Measurements from ENCODE around the gene CYFIP1.

The CYFIP1 gene

DNA sequence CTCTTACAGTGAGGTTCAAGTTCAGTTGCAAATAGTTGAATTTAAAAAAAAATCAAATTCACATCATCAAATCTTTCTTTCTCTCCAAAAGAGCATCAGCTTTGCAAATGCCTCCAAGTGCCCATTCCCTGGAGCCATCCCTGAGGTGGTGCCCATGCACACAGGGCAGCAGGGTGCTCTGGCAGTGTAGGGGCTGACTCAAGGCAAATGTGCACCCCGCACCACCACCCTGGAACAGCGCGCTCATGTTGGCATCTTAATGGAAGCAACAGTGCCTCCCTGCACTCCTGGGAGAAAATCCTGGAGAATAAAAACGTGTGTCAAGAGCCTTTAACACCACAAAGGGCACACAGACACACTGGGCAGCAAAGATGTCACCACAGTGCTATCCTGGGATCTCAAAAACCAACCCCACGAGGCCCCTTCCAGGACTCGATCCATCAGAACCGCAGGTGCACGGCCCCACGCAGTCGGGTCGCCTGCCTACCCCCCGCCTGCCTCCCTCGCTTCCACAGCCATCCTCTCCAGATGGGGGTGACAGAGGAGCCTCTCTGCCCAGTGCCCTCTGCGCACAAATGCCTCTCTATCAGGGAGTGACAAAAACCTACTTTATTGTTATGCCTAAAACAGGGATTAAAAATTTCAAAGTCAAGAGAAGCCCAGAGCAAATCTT, 90.9 kb downstream of the CYFIP1 start:
- H3K4me1 ChIP-seq: no peaks in the 10 kb centered on the region
- H3K27ac ChIP-seq: no peak overlapping the region
- no peaks in the 10 kb centered on the region for H3K27me3 ChIP-seq (ENCODE audit: control insufficient read depth, insufficient read depth, low read length)
- H3K79me2 ChIP-seq: no peaks in the 10 kb centered on the region
- no peak overlapping the region for H2AFZ ChIP-seq
- no peak overlapping the region for H3K9ac ChIP-seq
- H3K4me2 ChIP-seq (ENCODE audit: low read length): no peak overlapping the region
- TF ChIP-seq, protein P1, sequence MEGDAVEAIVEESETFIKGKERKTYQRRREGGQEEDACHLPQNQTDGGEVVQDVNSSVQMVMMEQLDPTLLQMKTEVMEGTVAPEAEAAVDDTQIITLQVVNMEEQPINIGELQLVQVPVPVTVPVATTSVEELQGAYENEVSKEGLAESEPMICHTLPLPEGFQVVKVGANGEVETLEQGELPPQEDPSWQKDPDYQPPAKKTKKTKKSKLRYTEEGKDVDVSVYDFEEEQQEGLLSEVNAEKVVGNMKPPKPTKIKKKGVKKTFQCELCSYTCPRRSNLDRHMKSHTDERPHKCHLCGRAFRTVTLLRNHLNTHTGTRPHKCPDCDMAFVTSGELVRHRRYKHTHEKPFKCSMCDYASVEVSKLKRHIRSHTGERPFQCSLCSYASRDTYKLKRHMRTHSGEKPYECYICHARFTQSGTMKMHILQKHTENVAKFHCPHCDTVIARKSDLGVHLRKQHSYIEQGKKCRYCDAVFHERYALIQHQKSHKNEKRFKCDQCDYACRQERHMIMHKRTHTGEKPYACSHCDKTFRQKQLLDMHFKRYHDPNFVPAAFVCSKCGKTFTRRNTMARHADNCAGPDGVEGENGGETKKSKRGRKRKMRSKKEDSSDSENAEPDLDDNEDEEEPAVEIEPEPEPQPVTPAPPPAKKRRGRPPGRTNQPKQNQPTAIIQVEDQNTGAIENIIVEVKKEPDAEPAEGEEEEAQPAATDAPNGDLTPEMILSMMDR (IDR thresholded peaks at IDR 0.05): no peak
- no peaks in the 10 kb centered on the region for H3K36me3 ChIP-seq (ENCODE audit: control insufficient read depth, insufficient read depth, low read length)
- no peak overlapping the region for H3K4me3 ChIP-seq (ENCODE audit: low read depth, low read length)
- H3K9me3 ChIP-seq (ENCODE audit: control insufficient read depth, low read length): no peaks in the 10 kb centered on the region

DNA sequence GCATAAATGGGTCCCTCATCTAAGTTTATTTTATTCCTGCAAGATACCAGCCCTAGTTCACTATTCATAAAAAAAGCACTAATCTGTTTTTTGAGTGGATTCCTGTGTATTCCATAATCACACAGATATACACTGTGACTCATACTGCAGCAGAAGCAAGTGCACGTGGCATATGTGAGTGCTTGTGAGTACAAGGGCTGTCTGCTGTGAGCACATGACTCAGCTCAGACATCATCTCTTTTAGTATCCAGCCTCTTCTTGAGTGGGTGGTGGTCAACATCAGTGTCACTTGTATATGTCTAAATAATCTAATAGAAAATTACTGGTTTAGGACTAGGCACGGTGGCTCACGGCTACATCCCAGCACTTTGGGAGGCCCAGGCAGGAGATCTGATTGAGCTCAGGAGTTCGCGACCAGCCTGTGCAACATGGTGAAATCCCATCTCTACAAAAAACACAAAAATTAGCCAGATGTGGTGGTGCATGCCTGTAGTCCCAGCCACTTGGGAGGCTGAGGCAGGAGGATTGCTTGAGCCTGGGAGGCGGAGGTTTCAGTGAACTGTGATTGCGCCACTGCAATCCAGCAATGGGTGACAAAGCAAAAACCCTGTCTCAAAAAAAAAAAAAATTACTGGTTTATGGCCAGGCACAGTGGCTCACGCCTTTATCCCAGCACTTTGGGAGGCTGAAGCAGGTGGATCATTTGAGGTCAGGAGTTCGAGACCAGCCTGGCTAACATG, 91.9 kb downstream of the CYFIP1 start:
- Histone ChIP-seq H3K4me2 (ENCODE audit: low read length) (no peak overlapping the region), H3K9ac (no peak overlapping the region), H3K36me3 (ENCODE audit: control insufficient read depth, insufficient read depth, low read length) (no peaks in the 10 kb centered on the region), H2AFZ (no peak overlapping the region), H3K27ac (no peak overlapping the region), H3K9me3 (ENCODE audit: control insufficient read depth, low read length) (no peaks in the 10 kb centered on the region), H3K4me1 (no peaks in the 10 kb centered on the region), H3K4me3 (ENCODE audit: low read depth, low read length) (no peak overlapping the region), H3K27me3 (ENCODE audit: control insufficient read depth, insufficient read depth, low read length) (no peaks in the 10 kb centered on the region), H3K79me2 (no peaks in the 10 kb centered on the region)
- TF ChIP-seq, protein P1 (IDR thresholded peaks at IDR 0.05): no peak

DNA sequence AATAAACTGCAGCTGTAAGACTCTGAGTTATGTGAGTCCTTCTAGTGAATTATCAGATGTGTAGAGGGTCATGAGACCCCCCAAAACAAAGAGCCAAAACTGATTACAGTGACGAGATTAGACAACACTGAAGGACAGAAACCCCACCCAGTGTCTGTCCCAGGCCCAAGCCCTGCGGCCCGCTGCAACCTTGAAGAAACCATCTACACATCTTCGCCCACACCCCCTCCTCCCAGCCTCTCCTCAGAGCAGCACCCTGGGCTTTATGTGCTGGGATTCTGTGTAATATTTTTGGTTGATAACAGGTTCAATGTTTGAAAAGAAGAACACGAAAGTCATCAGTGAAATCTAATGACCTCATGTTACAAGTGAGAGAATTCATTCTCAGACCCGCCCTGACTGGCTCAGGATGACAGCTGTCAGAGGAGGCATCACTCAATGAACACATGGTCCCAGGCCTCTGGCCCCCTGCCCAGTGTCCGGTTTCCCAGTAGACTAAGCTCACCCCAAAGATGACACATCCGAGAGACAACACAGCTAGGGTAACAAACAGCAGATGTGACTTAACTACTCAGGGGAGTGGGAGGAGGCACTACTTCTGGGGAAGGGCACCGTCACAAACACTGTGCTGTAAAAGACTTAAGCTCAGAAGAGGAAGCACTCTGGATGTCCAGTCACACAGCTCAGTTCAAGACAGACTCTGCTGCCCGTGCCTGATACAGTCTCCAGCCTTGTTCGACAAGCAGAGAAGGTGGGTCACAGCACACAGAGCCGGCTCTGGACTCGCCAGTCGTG, 92.8 kb downstream of the CYFIP1 start:
- no peaks in the 10 kb centered on the region for H3K36me3 ChIP-seq (ENCODE audit: control insufficient read depth, insufficient read depth, low read length)
- no peaks in the 10 kb centered on the region for H3K79me2 ChIP-seq
- no peaks in the 10 kb centered on the region for H3K27me3 ChIP-seq (ENCODE audit: control insufficient read depth, insufficient read depth, low read length)
- TF ChIP-seq, protein P1 (IDR thresholded peaks at IDR 0.05): no peak
- no peaks in the 10 kb centered on the region for H3K9me3 ChIP-seq (ENCODE audit: control insufficient read depth, low read length)
- no peaks in the 10 kb centered on the region for H3K4me1 ChIP-seq
- H3K4me3 ChIP-seq (ENCODE audit: low read depth, low read length): no peak overlapping the region
- H3K4me2 ChIP-seq (ENCODE audit: low read length): no peak overlapping the region
- H3K9ac ChIP-seq: no peak overlapping the region
- no peak overlapping the region for H2AFZ ChIP-seq
- H3K27ac ChIP-seq: no peak overlapping the region

DNA sequence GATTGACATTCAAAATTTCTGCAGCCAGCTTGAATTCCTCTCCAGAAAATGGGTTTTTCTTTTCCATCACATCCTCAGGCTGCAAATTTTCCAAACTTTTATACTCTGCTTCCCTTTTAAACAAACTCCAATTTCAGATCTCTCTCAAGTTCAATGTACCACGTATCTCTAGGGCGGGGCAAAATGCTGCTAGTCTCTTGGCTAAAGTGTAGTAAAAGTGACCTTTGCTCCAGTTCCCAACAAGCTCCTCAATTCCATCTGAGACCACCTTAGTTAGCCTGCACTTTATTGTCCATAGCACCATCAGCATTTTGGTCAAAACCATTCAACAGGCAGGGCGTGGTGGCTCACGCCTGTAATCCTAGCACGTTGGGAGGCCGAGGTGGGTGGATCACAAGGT, 95.0 kb downstream of the CYFIP1 start:
- no peaks in the 10 kb centered on the region for H3K9me3 ChIP-seq (ENCODE audit: control insufficient read depth, low read length)
- H3K27ac ChIP-seq: no peak overlapping the region
- H3K4me1 ChIP-seq: no peaks in the 10 kb centered on the region
- H3K4me3 ChIP-seq (ENCODE audit: low read depth, low read length): no peak overlapping the region
- H2AFZ ChIP-seq: no peak overlapping the region
- no peaks in the 10 kb centered on the region for H3K79me2 ChIP-seq
- H3K27me3 ChIP-seq (ENCODE audit: control insufficient read depth, insufficient read depth, low read length): no peaks in the 10 kb centered on the region
- H3K9ac ChIP-seq: no peak overlapping the region
- no peak overlapping the region for H3K4me2 ChIP-seq (ENCODE audit: low read length)
- H3K36me3 ChIP-seq (ENCODE audit: control insufficient read depth, insufficient read depth, low read length): no peaks in the 10 kb centered on the region
- TF ChIP-seq, protein P1 (IDR thresholded peaks at IDR 0.05): no peak
